ENCODE results near the gene FAM240B. TPM values are rescaled to one million over a fixed set of nuclear protein-coding genes. Genes with fewer than 3 reads are reported as not detected.

The FAM240B gene
- not detected for total RNA-seq

- no peak for DNase-seq
- Histone ChIP-seq H3K4me3 (no peak within 1 kb of the TSS), H3K27ac (no peak within 1 kb of the TSS), H3K4me1 (no peaks in the 10 kb centered on the region), H3K27me3 (no peaks in the 10 kb centered on the region), H3K36me3 (no peaks in the 10 kb centered on the region), H3K9ac (ENCODE audit: low read depth in 2 of 2, low read length in 2 of 2) (no peak within 1 kb of the TSS), H3K9me3 (no peaks in the 10 kb centered on the region)
- intact Hi-C loops (cut with DNase I) = no loop called here
- no peak for TF ChIP-seq CTCF (IDR thresholded peaks at IDR 0.05)
Observed at GRCh38 chr9:38720083-38720745, at the start of gene FAM240B. TSS of gene FAM240B (minus strand) at chr9:38720133. CDS start at chr9:38703999, 16,134 bp downstream.

GRCh38 chr9:38768351-38768761 lies 48.4 kb upstream of the FAM240B start:
- Histone ChIP-seq H3K36me3 (no peaks in the 10 kb centered on the region), H3K27me3 (no peaks in the 10 kb centered on the region), H3K9me3 (no peaks in the 10 kb centered on the region), H3K27ac (no peak overlapping the region), H3K4me1 (no peaks in the 10 kb centered on the region), H3K4me3 (no peak overlapping the region), H3K9ac (ENCODE audit: low read depth in 2 of 2, low read length in 2 of 2) (no peak overlapping the region)
- DNase-seq = no peak
- no peak for TF ChIP-seq CTCF (IDR thresholded peaks at IDR 0.05)
- intact Hi-C loops (cut with DNase I) = no loop called here

- Histone ChIP-seq H3K27ac (no peak overlapping the region), H3K36me3 (no peaks in the 10 kb centered on the region), H3K9me3 (no peaks in the 10 kb centered on the region), H3K27me3 (no peaks in the 10 kb centered on the region), H3K9ac (ENCODE audit: low read depth in 2 of 2, low read length in 2 of 2) (no peak overlapping the region), H3K4me3 (no peak overlapping the region), H3K4me1 (no peaks in the 10 kb centered on the region)
- no peak for DNase-seq
- TF ChIP-seq CTCF (IDR thresholded peaks at IDR 0.05) = no peak
- intact Hi-C loops (cut with DNase I) = no loop called here
Observed at GRCh38 chr9:38765101-38765500, 45.2 kb upstream of the FAM240B start.

- Histone ChIP-seq H3K36me3 (no peaks in the 10 kb centered on the region), H3K9me3 (no peaks in the 10 kb centered on the region), H3K4me1 (no peaks in the 10 kb centered on the region), H3K9ac (ENCODE audit: low read depth in 2 of 2, low read length in 2 of 2) (no peak overlapping the region), H3K27ac (no peak overlapping the region), H3K27me3 (no peaks in the 10 kb centered on the region), H3K4me3 (no peak overlapping the region)
- no peak for DNase-seq
- intact Hi-C loops (cut with DNase I) = no loop called here
- TF ChIP-seq CTCF (IDR thresholded peaks at IDR 0.05) = no peak
Observed at GRCh38 chr9:38761999-38762398, 42.1 kb upstream of the FAM240B start.

- Histone ChIP-seq H3K27me3 (no peaks in the 10 kb centered on the region), H3K9me3 (no peaks in the 10 kb centered on the region), H3K4me1 (no peaks in the 10 kb centered on the region), H3K4me3 (no peak overlapping the region), H3K9ac (ENCODE audit: low read depth in 2 of 2, low read length in 2 of 2) (no peak overlapping the region), H3K27ac (no peak overlapping the region), H3K36me3 (no peaks in the 10 kb centered on the region)
- intact Hi-C loops (cut with DNase I) = no loop called here
- no peak for TF ChIP-seq CTCF (IDR thresholded peaks at IDR 0.05)
- no peak for DNase-seq
Observed at GRCh38 chr9:38761339-38761738, 41.4 kb upstream of the FAM240B start.
